IPS DF 4.7 (cell line): Measurements from ENCODE around the gene MAP3K4.

Experiments
- DNase-seq: peaks from one replicate; pipeline ENCODE4 v3.0.0-alpha.2; 2013; ENCODE audit warnings: low spot score; ENCODE audit errors: extremely low read depth

Gene MAP3K4, protein sequence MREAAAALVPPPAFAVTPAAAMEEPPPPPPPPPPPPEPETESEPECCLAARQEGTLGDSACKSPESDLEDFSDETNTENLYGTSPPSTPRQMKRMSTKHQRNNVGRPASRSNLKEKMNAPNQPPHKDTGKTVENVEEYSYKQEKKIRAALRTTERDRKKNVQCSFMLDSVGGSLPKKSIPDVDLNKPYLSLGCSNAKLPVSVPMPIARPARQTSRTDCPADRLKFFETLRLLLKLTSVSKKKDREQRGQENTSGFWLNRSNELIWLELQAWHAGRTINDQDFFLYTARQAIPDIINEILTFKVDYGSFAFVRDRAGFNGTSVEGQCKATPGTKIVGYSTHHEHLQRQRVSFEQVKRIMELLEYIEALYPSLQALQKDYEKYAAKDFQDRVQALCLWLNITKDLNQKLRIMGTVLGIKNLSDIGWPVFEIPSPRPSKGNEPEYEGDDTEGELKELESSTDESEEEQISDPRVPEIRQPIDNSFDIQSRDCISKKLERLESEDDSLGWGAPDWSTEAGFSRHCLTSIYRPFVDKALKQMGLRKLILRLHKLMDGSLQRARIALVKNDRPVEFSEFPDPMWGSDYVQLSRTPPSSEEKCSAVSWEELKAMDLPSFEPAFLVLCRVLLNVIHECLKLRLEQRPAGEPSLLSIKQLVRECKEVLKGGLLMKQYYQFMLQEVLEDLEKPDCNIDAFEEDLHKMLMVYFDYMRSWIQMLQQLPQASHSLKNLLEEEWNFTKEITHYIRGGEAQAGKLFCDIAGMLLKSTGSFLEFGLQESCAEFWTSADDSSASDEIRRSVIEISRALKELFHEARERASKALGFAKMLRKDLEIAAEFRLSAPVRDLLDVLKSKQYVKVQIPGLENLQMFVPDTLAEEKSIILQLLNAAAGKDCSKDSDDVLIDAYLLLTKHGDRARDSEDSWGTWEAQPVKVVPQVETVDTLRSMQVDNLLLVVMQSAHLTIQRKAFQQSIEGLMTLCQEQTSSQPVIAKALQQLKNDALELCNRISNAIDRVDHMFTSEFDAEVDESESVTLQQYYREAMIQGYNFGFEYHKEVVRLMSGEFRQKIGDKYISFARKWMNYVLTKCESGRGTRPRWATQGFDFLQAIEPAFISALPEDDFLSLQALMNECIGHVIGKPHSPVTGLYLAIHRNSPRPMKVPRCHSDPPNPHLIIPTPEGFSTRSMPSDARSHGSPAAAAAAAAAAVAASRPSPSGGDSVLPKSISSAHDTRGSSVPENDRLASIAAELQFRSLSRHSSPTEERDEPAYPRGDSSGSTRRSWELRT (N-terminal part only)

DNA sequence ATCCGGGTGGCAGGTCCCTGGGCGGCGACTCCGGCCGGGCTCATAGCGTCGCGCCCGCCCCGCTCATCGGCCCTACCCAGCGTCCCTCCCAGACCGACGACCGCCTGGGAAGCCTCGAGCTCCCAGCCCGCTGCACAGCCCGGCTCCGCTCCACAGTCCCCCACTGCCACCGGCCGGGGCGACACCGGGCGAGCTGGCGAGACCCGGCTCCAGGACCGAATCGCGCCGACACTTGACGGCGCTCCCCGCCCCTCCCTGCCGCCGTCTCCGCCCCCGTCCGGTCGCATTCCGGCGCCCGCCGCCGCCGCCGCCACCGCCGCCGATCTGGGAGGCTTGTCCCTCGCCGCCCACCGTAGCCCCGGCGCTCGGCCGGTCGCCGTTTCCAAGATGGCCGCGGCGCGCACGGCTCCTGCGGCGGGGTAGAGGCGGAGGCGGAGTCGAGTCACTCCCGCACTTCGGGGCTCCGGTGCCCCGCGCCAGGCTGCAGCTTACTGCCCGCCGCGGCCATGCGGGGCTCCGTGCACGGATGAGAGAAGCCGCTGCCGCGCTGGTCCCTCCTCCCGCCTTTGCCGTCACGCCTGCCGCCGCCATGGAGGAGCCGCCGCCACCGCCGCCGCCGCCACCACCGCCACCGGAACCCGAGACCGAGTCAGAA lies at the start of gene MAP3K4:
Gene MAP3K4, plus strand, starts transcription at position 364 of the 655 bp plus-strand sequence. Its CDS starts 163 bp downstream, at position 527.
- no peak for DNase-seq

DNA sequence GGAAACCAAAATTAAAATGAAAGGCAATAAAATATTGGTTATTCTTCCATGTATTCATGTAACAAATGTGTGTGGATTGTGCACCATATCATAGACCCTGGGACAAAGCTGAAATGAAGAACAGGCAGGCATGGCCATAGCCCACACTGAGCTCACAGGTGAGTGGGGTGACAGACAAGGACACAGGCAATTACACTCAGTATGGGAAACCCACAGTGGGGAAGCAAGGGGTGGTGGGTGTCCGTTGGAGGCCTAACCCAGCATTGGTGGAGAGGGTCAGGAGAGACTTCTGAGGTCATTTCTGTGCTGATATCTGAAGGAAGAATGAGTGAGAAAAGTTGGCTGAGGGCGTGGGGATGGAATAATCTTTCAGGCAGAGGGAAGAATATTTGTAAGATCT lies 47.6 kb upstream of the MAP3K4 start:
- DNase-seq = no peak

DNA sequence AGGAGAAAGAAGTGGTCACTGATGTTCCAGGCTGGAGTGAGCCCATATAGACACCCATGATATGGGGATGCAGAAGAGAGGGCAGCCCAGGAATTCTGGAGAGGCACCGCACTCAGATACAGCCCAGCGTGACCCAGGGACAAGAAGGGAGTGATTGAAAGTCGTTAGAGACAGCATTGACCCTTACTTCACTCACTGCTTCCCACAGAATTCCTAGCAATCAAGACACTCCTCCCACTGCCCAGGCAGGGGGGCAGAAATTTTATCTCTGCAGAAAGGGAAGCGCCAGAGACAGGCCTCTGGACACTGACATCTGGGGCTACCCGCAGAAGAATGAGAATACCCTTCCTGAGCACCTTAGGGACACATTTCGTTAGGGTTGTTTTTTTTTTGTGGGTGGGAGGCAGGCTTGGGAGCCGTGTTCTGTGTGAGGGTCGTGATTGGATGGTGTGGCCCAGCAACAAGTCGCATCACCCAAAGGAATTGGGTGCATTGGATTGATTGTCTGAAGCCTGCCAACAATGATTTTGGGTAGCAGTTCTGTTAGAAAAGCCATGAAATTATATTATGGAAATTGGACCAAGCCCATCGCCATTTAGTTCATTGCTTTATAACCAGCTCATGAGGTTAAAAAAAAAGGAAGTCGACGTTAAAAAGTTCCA lies 45.9 kb upstream of the MAP3K4 start:
- no peak for DNase-seq

DNA sequence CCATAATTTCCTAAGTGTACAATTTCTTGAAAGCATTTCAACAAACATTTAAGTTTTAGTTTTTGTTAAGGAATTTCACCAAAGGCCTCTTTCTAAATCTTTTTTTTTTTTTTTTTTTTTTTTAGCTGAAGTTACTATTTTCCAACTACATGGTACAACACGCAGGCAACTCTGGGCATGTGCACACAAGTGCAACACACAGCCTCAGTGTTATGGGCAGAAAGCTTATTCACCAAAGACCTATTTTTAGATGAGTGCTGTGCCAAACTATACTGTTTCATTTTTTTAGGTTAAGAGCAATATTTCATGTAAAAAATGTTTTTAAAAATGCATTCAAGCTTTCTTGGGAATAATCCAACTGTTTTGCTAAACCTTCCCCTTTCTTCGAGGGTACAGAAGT lies 42.0 kb upstream of the MAP3K4 start:
- no peak for DNase-seq

DNA sequence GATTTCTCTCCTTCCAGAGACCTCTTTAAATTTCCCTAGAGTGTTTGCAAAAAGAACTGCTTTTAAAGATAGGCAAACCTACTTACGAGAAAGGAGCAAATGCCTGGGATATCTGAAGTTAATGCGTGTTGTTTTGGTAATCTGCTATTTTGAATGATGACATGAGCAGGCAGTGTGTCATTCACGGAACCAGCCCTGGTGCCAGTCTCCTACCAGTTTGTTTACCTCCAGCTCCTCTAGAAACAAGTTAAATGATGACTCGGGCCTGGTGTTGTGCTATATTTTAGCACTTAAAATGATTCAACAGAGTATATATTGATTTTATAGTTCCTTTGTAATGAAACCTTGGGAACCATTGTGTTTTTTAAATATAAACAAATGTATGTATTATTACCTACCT lies 41.1 kb upstream of the MAP3K4 start:
- no peak for DNase-seq

DNA sequence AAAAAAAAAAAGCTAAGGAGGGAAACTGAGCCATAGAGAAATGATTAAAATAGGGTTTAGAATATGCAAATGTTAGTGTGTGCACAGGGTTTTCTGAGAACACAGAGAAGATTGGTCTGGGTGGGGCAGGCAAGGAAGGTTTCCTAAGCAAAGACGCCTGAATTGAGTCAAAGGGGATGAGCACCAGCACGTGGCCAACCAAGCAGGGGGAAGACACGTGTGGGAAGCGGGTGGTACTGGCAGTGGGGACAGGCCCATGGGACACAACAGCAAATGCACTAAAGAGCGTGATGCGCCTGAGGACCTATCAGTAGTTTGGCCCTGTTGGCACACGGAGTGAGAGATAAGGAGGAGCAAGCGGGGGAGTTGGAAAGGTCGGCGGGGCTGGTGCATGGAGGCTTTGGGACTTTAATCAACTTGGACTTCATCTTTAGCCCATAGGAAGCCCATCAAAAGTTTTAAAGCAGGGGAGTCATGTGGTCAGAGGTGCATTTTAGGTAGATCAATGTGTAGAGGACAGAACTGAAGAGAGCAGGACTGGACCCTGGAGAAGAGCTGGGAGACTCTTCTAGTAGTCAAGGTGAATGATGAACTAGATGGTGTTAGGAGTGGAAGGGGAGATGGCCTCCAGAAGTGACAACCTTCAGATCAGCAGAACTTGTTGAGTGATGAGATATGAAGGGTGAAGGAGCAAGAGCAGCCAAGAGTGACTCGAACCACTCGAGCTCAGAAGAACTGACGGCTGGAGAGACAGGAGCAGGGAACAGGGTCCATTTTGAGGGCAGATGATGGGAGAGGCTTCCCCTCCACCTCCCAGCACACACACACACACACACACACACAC lies 40.2 kb upstream of the MAP3K4 start:
- no peak for DNase-seq

DNA sequence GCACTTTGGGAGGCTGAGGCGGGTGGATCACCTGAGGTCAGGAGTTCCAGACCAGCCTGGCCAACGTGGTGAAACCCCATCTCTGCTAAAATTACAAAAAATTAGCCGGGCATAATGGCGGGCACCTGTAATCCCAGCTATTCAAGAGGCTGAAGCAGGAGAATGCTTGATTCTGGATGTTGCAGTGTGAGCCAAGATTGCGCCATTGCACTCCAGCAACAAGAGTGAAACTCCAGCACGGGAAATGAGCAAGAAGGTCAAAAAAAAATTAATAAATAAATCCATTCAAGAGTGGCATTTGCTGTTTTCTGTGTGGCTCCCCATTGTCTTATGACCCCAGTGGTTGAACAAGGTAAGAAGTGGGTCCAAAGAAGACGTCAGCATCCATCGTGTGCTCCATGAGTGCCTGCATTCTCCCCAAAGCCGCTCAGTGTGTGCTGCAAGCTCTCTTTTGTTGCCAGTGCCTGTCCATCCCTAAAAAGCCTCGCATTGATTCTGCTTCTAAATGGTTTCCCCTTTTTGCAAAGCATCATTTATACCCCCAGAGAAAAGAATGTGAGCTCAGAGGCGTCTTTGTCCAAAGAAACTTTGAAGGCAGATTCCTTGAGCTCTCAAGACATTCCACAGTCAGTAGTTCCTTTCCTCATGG lies 38.8 kb upstream of the MAP3K4 start:
- DNase-seq = no peak

DNA sequence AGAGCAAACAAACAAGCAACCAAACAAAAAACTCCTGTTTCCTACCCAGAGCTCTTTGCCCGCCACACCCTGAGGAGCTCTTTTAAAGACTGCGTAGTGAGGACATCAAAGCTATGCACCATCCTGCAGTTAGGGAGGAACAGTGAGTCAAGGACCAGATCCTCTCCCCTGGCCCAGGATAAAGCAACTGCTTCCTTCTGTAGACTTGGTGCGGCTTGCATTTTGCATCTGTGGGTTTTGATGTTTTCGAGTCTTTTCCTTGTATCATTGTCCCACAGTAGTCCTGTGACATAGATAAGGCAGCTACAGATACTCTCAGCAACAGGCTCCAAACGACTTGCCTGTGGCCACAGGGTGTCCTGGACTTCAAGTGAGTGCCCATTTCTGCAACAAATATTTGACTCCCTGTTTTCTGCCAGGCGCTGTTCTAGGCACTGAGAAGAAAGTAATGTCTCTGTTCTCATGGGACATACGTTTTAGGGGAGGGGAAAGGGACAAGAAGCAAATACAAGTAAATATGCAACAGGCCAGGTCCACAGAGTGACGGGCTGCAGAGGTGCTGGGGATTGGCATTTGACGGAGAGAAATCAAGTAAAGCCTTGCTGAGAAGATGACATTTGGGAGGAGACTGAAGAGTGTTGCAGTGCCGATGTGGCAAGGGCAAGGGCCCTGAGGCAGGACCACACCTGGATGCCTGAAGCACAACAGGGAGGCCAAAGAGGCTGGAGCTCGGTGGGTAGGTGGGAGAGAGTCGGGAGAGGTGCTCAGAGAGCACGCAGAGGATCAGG lies 35.9 kb upstream of the MAP3K4 start:
- no peak for DNase-seq

DNA sequence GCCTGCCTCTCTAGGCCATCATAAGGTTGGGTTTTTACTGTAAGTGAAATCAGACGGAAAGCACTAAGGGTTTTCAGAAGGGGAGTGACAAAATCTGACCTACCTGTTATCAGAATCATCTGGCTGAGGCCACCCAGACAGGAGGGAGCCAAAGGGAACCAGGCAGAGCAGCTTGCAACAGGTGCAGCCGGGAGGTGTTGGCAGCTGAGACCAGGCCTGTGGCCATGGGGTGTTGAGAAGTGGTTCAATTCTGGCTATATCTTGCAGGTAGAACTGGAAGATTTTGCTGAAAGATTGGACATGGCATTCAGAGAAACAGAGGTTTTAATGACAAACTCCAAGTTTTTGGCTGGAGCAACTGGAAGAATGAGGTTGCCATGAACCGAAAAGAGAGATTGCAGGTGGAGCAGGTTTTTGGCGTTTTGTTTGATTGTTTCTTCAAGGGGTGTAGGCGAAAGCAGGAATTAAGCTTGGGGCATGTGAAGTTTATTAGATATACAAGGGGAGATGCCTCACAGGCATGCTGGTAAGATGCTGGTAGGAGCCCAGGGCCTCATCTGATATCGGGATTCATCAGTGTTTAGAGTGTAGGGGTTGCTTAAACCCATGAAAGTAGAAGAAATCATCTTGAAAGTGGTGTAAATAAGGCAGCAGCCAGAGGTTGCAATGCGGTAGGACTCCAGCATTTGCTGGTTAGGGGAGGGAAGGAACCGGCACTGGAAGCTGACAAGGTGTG lies 35.1 kb upstream of the MAP3K4 start:
- DNase-seq = no peak

DNA sequence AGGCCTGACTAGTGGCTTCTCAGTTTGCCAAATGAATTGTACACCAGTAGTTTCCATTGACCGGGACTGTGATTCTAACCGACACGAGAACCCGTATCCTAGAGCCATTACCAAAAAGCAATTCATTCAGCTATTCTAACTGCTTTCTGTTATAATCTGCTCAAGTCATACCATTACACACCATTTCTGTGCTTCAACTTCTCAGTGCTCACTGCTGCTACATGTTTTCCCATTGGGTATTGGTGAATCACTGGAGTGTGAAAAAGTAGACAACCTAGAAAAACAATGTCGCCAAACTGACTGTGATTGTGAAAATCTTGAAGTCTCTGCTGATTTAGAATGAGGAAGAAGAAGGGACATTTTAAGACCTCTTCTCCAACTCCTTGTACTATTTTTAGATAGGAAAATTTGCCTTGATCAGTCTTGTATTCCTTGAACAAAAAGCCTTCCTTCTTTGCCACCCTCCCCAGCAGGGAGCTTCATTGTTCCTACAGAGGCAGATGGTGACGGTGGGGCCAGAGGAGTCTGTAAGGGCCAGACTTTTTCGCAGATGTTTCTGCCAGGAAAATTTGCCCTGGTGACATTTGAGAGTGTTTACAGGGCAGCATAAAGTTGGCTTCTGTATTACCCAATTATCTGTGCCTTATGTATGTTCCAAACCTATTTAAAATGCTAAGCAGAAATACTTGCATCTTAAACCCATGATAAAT lies 31.7 kb upstream of the MAP3K4 start:
- no peak for DNase-seq

DNA sequence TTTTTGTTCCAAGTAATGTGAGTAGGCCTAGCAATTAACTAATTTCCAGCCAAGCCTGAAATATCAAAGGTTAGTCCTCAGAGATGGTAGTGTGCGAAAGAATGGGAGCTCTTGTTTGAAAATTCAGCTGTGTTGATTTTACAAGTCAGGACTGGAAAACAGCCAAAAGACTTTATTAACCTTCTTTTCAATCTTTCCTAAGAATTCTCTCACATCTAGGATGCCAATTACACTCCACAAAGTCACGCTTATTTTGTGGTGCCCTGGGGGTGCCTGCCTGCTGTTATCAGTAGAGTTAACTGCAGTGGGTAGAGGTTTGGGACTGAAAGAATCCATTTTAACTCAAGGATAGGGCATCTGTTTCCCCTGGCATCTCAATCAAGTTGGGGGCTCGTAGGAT lies 30.7 kb upstream of the MAP3K4 start:
- DNase-seq = no peak

DNA sequence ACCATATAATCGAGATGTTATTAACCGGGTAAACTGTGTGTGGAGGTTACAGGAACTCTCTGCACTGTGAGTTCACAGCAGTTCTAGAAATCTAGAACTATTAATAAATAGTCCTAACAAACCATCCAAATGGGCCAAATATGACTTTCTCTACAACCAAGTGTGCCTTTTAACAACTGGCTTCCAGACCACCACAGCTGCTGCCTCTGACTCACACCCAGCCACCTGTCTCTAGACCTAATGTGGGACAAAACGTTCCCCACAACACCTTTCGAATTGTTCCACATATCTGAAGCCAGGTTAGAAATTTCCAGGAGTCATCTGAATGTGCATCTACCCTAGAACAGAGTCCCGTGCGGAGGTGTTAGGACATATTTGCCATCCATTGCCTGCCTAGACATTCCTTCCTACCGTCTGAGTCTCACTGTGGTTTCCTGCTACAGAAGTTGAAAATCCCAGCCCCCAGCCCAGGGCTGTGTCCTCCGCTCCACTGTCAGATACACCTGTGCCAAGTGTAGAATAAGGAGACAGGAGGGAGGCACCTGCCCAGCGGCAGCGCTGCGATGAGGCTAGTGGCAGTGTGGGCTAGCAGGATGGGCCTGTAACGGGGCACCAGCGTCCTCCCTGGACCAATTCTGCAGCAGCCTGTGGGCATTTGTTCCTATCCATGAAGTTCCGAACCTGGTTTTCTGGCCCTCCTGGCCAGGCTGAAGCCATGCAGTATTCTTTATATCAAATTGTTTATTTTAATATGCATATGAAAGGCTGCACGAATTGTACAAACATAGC lies 28.5 kb upstream of the MAP3K4 start:
- no peak for DNase-seq

DNA sequence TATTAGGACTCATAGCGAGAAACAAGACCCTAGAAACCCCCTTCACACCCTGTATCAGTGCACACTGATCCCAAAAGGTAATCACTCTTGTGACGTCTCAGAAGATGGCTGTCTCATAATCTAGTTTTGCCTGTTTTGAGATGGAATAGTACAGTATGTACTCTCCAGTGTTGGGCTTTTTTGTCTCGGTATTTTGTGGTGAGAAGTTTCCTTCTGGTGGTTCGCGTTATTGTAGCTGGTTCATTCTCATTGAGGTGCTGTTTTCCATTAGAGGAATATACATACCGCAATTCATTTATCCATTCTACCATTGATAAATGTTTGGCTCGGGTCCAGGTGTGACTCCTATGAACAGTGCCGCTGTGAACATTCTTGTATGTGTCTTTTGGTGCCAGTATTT lies 27.9 kb upstream of the MAP3K4 start:
- no peak for DNase-seq

DNA sequence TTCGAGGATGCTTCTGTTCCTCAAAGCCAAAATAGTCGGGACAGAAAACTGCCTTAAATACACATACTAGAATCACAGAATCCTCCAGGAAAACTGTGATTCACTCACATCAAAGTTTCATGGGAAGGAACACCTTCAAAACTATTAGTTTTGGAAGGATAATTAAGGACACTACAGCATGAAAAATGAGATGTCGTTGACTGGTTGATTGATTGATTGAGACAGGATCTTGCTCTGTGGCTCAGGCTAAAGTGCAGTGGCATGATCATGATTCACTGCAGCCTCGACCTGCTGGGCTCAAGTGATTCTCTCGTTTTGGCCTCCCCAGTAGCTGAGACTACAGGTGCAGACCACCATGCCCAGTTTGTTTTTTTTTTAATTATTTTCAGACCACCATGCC lies 25.7 kb upstream of the MAP3K4 start:
- DNase-seq = no peak

DNA sequence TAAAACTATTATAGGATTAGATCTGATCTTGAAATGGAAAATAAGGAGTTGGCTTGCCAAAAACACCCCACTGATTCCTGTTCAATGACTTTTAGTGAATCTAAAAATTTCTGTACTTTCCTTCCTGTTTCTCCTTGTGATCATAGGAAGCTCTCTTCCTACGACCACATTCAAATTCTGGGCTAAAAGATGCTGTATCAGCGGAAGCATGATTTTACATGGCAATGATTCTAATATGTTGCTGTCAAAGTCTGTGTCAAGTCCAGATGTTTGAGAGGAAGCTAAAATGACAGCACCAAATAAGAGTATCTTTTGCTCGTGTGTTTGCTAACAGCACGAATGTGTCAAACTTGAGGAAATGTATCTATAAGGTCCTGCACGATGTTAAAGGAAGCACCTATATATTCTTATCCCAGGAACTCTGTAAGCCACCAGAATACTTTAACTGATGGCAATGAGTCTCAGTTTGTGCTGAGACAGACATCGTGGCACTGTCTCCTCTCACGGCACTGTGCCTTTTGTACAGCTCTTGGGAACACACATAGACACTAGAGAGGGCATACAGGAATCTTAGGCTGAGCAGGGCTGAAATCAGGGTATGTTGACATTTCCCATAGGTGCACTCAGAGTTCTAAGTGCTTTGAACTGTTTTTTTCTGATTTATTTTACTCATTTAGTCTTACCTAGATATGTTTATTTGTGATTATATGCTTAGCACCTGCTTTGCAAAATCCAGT lies 24.9 kb upstream of the MAP3K4 start:
- DNase-seq = no peak

DNA sequence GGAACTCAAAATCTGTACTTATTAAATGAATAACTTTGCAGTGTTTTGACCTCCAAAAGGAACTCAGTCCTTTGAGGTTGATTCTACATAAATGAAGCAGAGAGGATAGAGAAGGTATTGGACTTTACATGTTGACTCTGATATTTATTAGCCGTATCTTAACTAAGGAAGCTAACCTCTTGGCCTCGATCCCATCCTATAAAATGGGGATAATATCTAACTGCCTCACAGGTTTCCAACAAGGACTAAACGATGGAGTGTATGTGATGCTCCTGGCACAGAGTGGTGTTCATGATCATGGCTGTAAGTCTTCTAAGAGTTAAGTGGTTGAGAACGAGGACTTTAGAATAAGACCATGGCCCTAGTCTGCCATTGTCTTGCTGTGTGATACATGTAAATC lies 24.2 kb upstream of the MAP3K4 start:
- DNase-seq = no peak
